Spinal cord (tissue), 4 donors: Measurements from ENCODE around the gene ZNF827. TPM values are rescaled to one million over a fixed set of nuclear protein-coding genes. Genes with fewer than 3 reads are reported as not detected.

ENCODE experiments used
- polyA plus RNA-seq, 2 donors: library from polyadenylated mRNA; unstranded; fragments of 120-200 nt; gene quantifications; one replicate each; pipeline ENCODE4 v1.2.1, GENCODE V29; 2013; ENCODE audit not compliant: insufficient read length in 2 of 2
- small RNA-seq: library from RNA; depleted of rRNA; stranded (forward); fragments of <200 nt; gene quantifications from one replicate; pipeline ENCODE3, GENCODE V24; 2014; ENCODE audit warnings: low replicate concordance
- total RNA-seq, 2 donors: library from RNA; depleted of rRNA in 1 of 2; stranded (reverse); fragments of 120-200 nt in 1 of 2; fragments of >200 nt in 1 of 2; gene quantifications; one replicate each; pipeline versions ENCODE4 v1.2.3 to v1.2.4, GENCODE V29; 2013 to 2014

ZNF827 gene
- total and polyA plus RNA-seq, 4 donors: 22.3 to 33.6 (median 26.1) TPM

Small RNA genes lying within 50 kb of the gene (small RNA-seq; reads per million reads assigned to genes)
- gene RF00019: not detected

Other genes with a start within 250 kb of the ZNF827 start
- gene LSM6, start 236.9 kb upstream of the ZNF827 start, total RNA-seq: 10 to 100 TPM; 29.3 to 43.5 TPM
- gene LSM6, start 236.9 kb upstream of the ZNF827 start, polyA plus RNA-seq: 10 to 100 TPM; 44.7 to 46.2 TPM